Left ventricle myocardium inferior (tissue), 1 donor: ENCODE data around the gene ANKS1B. TPM values are rescaled to one million over a fixed set of nuclear protein-coding genes. Genes with fewer than 3 reads are reported as not detected.

Source experiments
- DNase-seq: peaks from one replicate; pipeline ENCODE4 v3.0.0-alpha.2; 2020
- H3K27ac ChIP-seq: fragments of 200-600 bp; replicated peaks from 2 replicates; pipeline ENCODE4 v1.8.0; 2021
- H3K27me3 ChIP-seq: fragments of 200-600 bp; 2 replicates; pipeline ENCODE4 v1.8.0; 2021; ENCODE audit warnings: low read depth
- H3K36me3 ChIP-seq: fragments of 200-600 bp; 2 replicates; pipeline ENCODE4 v1.8.0; 2021
- H3K4me1 ChIP-seq: fragments of 200-600 bp; 2 replicates; pipeline ENCODE4 v1.8.0; 2021
- H3K4me3 ChIP-seq: fragments of 200-600 bp; 2 replicates; pipeline ENCODE4 v1.8.0; 2021; ENCODE audit warnings: mild to moderate bottlenecking, moderate library complexity
- H3K9me3 ChIP-seq: fragments of 200-600 bp; replicated peaks from 2 replicates; pipeline ENCODE4 v1.8.0; 2021
- intact Hi-C: fragments of 100-400 bp; cut with micrococcal nuclease; formaldehyde crosslinking; loops from one replicate; pipeline ENCODE4 v1.11.0; 2022
- total RNA-seq: library from RNA; stranded (reverse); fragmentation: NEBNext Ultra II Directional; extraction: Animal tissue kit (Norgen Biotek cat#: 25700); gene quantifications from one replicate; pipeline ENCODE4 v1.2.1, GENCODE V29; 2021
- TF ChIP-seq, protein P1 (sequence below): fragments of 200-600 bp; IDR thresholded peaks from 2 replicates; pipeline ENCODE4 v1.8.0; 2021; ENCODE audit warnings: antibody characterized with exemption, mild to moderate bottlenecking, borderline replicate concordance
- donor health status: DM: no; HTN: yes; CAD: no; lungs with severe emphysema.

The ANKS1B gene
- total RNA-seq, 1 donor from 2014 or later, result 1.6 TPM

DNA sequence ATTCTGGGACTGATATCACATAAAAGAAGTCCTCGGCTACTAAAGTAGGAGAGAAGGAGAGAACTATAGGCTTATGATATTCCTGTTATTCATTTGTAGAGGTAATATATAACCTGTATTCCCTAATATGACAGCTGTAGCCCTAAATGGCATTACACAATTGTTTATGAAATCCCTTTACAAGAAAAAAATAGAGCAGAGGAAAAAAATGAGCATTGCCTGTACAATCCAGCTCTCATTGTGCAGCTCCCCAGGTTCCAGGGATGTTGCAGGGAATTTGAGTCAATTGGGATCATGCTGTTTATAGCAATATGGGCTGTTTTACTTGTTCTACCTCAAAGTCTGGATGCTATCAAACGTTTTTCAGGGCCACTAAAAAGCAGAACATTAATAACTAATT, 1166.5 kb downstream of the ANKS1B start:
- intact Hi-C loops, result no loop called here
- DNase-seq, result no peak
- Histone ChIP-seq H3K4me1 (peaks cover 4% of the 10 kb centered on the region), H3K27ac (no peak overlapping the region), H3K27me3 (peaks cover 33% of the 10 kb centered on the region), H3K36me3 (no peaks in the 10 kb centered on the region), H3K9me3 (no peaks in the 10 kb centered on the region), H3K4me3 (no peak overlapping the region)
- TF ChIP-seq, protein P1, sequence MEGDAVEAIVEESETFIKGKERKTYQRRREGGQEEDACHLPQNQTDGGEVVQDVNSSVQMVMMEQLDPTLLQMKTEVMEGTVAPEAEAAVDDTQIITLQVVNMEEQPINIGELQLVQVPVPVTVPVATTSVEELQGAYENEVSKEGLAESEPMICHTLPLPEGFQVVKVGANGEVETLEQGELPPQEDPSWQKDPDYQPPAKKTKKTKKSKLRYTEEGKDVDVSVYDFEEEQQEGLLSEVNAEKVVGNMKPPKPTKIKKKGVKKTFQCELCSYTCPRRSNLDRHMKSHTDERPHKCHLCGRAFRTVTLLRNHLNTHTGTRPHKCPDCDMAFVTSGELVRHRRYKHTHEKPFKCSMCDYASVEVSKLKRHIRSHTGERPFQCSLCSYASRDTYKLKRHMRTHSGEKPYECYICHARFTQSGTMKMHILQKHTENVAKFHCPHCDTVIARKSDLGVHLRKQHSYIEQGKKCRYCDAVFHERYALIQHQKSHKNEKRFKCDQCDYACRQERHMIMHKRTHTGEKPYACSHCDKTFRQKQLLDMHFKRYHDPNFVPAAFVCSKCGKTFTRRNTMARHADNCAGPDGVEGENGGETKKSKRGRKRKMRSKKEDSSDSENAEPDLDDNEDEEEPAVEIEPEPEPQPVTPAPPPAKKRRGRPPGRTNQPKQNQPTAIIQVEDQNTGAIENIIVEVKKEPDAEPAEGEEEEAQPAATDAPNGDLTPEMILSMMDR, result no peak

DNA sequence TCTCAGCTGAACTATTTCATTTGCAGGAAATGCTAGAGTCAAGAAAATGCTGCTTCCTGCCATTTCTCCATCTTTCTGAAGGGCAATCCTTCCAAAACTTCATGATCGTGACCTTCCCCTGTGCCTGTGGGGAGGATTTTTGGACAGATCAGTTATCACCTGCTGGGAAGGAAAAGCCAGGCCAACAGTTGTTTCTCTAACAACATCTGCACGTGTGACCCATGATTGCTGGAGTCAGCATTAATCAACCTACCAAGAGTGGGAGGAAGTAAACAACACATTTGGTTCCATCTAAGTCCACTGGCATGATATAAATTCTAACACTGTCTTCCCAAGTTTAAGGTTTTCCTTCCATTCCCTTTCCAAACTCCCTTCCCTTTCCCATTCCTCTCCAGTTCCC, 1167.0 kb downstream of the ANKS1B start:
- H3K36me3 ChIP-seq, result no peaks in the 10 kb centered on the region
- H3K4me3 ChIP-seq, result no peak overlapping the region
- intact Hi-C loops, result no loop called here
- no peak overlapping the region for H3K27ac ChIP-seq
- DNase-seq, result no peak
- no peaks in the 10 kb centered on the region for H3K9me3 ChIP-seq
- H3K27me3 ChIP-seq, result peaks cover 34% of the 10 kb centered on the region
- H3K4me1 ChIP-seq, result no peaks in the 10 kb centered on the region
- TF ChIP-seq, protein P1, result no peak

DNA sequence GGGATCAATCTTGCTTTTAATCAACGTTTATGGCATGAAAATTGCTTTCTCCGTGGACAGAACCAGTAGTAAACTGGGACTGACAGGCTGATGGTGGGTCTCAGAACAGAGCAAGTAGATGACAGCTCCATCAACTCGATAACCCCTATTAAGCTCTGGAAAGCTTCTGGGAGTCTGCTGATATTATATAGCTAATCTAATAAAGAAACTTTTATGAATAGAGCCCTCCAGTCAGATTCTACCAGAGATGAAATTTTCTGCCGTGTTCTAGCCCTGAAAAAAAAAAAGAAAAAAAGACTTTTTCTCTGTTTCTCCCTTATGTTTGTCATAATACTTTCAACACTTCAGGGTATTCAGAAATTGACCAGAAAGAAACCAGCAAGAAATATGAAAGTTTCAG, 1168.0 kb downstream of the ANKS1B start:
- H3K4me1 ChIP-seq, result no peaks in the 10 kb centered on the region
- TF ChIP-seq, protein P1, result no peak
- intact Hi-C loops, result no loop called here
- H3K4me3 ChIP-seq, result no peak overlapping the region
- DNase-seq, result no peak
- no peaks in the 10 kb centered on the region for H3K36me3 ChIP-seq
- H3K9me3 ChIP-seq, result no peaks in the 10 kb centered on the region
- H3K27me3 ChIP-seq, result peaks cover 44% of the 10 kb centered on the region
- no peak overlapping the region for H3K27ac ChIP-seq

DNA sequence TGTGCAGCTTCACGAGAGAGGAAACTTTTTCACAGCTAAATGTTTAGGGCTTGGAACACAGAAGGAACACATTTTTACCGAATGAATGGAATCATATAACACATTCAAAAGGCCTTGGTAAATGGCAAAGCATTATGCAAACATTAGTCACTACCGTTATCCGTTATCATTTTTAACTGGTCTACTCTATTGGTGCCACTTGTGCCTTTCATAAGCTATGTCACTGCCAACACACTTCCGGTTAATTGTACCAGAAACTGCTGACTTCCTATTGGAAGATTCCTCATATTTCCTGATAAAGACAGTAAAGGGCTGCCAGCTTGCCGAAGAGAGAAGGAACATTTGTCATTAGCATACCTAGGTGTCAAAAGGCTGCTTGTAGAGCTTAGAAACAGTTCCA, 1170.5 kb downstream of the ANKS1B start:
- TF ChIP-seq, protein P1, result no peak
- intact Hi-C loops, result no loop called here
- DNase-seq, result no peak
- Histone ChIP-seq H3K9me3 (no peaks in the 10 kb centered on the region), H3K27me3 (peaks cover 55% of the 10 kb centered on the region), H3K4me3 (no peak overlapping the region), H3K27ac (no peak overlapping the region), H3K4me1 (no peaks in the 10 kb centered on the region), H3K36me3 (no peaks in the 10 kb centered on the region)

DNA sequence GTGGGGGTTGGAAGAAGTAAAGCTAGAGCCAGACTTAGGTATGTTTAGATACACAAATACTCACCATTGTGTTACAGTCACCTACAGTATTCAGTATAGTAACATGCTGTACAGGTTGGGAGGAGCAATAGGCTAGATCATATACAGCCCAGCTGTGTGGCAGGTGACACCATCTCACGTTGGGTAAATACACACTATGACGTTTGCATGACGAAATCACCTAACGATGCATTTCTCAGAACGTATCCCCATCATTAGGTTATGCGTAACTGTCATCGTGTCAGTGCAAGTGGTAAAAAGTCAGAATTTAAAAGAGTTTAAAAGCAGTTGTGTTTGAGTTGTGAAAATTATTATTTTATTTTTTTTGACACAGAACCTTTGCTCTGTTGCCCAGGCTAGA, 1172.5 kb downstream of the ANKS1B start:
- no peak for DNase-seq
- Histone ChIP-seq H3K4me3 (no peak overlapping the region), H3K27me3 (peaks cover 66% of the 10 kb centered on the region), H3K27ac (no peak overlapping the region), H3K9me3 (no peaks in the 10 kb centered on the region), H3K4me1 (no peaks in the 10 kb centered on the region), H3K36me3 (no peaks in the 10 kb centered on the region)
- intact Hi-C loops, result no loop called here
- TF ChIP-seq, protein P1, result no peak
